Measurements from ENCODE around the gene RELT. TPM values are rescaled to one million over a fixed set of nuclear protein-coding genes. Genes with fewer than 3 reads are reported as not detected.

Gene RELT
- total RNA-seq, 1 experiment from 2014 or later, result 13.8 TPM

DNA sequence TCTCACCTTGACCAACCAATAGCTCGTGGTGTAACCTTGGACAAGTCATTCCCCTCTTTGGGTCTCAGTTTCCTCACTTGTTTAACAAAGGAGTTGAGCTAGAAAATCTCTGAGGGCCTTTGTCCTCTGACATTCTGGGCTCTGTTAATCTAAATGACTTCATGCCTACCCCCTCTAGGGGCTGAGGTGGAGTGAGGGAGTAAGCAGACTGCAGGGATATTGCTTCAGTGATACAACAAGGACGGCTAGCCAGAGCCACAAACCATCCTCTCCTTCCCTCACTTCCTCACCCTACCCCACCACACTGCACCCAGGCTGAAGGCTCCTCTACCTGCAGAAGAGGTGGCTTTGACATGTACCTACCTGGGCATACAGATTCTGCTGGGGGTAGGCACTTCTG, 34.8 kb downstream of the RELT start:
- TF ChIP-seq POLR2A (IDR thresholded peaks at IDR 0.05; ENCODE audit: borderline replicate concordance, extremely low read depth, insufficient read depth, insufficient read length), result no peak
- no peak for TF ChIP-seq CEBPB (IDR thresholded peaks at IDR 0.05; ENCODE audit: low read depth)
- no peak for TF ChIP-seq TCF7L2 (IDR thresholded peaks at IDR 0.05; ENCODE audit: borderline replicate concordance, extremely low read depth, insufficient read depth, insufficient read length)
- no peak for TF ChIP-seq EZH2phosphoT487 (IDR thresholded peaks at IDR 0.05; ENCODE audit: borderline replicate concordance)
- no peak for TF ChIP-seq ZNF274 (IDR thresholded peaks at IDR 0.05; ENCODE audit: low read depth, low read length)
- TF ChIP-seq SP1 (IDR thresholded peaks at IDR 0.05; ENCODE audit: low read depth), result no peak
- TF ChIP-seq CBX3 (IDR thresholded peaks at IDR 0.05; ENCODE audit: low read depth), result no peak
- no peak for TF ChIP-seq ZFX (IDR thresholded peaks at IDR 0.05)
- TF ChIP-seq ELF1 (IDR thresholded peaks at IDR 0.05; ENCODE audit: borderline replicate concordance, low read depth), result no peak
- no peak for TF ChIP-seq REST (IDR thresholded peaks at IDR 0.05; ENCODE audit: low read depth)
- TF ChIP-seq SIN3A (IDR thresholded peaks at IDR 0.05; ENCODE audit: low read depth), result no peak
- no peak for TF ChIP-seq POLR2AphosphoS5 (IDR thresholded peaks at IDR 0.05; ENCODE audit: low read depth, low read length)
- H3K9me3 ChIP-seq (ENCODE audit: control insufficient read depth in 1 of 2, insufficient read depth in 1 of 2, low read depth in 1 of 2, low read length in 2 of 2), result no peaks in the 10 kb centered on the region
- ATAC-seq (no peak), DNase-seq (ENCODE audit: low read depth, low spot score) (no peak)
- H2AFZ ChIP-seq (ENCODE audit: low read depth, low read length, poor library complexity, severe bottlenecking), result no peak overlapping the region
- H4K20me1 ChIP-seq (ENCODE audit: insufficient read depth), result no peaks in the 10 kb centered on the region
- POLR2A ChIA-PET, result no interaction called here
- H3K27ac ChIP-seq (ENCODE audit: low read depth, low read length), result no peak overlapping the region
- H3K79me2 ChIP-seq (ENCODE audit: insufficient read depth, low read length), result no peaks in the 10 kb centered on the region
- H3K9ac ChIP-seq (ENCODE audit: low read length), result no peak overlapping the region
- RAD21 ChIA-PET (ENCODE audit: low non-redundant PET in 1 of 2, low total read pairs in 2 of 2, uncharacterized antibody in 2 of 2, unreplicated experiment in 2 of 2), result no interaction called here
- H3K27me3 ChIP-seq (ENCODE audit: insufficient read depth, low read length), result no peaks in the 10 kb centered on the region
- intact Hi-C loops (cut with micrococcal nuclease), result no loop called here
- no peaks in the 10 kb centered on the region for H3K9me2 ChIP-seq (ENCODE audit: insufficient read depth)
- H3K4me3 ChIP-seq (replicated peaks in 1 of 2; ENCODE audit: low read depth in 1 of 2, low read length in 2 of 2), result no peak overlapping the region
- peaks cover 0 to 4% of the 10 kb centered on the region in 2 experiments; a peak in 1 of 4 replicates for H3K36me3 ChIP-seq (ENCODE audit: control insufficient read depth in 1 of 2, insufficient read depth in 2 of 2, low read length in 2 of 2)
- no peak overlapping the region for H3K4me2 ChIP-seq (ENCODE audit: low read length)
- peaks cover 0 to 3% of the 10 kb centered on the region in 2 experiments; a peak in 1 of 4 replicates for H3K4me1 ChIP-seq (ENCODE audit: control insufficient read depth in 1 of 2, insufficient read depth in 2 of 2, low read length in 2 of 2)
- CTCF ChIA-PET, result no interaction called here
- no TSS peak for BruUV-seq (replicated peaks)
